SK-N-MC (cell line): ENCODE data around the gene GGTLC2.
"Not testable (repeated sequence)": the region's sequence is repeated elsewhere in the genome, so short reads cannot be mapped to it uniquely, and the experiment has no call there.

Experiments used
- DNase-seq: peaks from one replicate; pipeline ENCODE4 v3.0.0-alpha.2; 2011; ENCODE audit warnings: low read depth, low spot score
- H3K27ac ChIP-seq: fragments of 200-600 bp; sonication (generic); 2 replicates; pipeline ENCODE4 v1.5.1; 2016; ENCODE audit warnings: mixed run types
- H3K36me3 ChIP-seq: fragments of 200-600 bp; sonication (generic); 2 replicates; pipeline ENCODE4 v1.6.1; 2017; ENCODE audit warnings: antibody characterized with exemption, low read length, mixed read lengths; ENCODE audit not compliant: insufficient read depth
- H3K4me3 ChIP-seq: fragments of 200-600 bp; sonication (generic); 2 replicates; pipeline ENCODE4 v1.5.1; 2016
- H3K9ac ChIP-seq: fragments of 200-600 bp; sonication (generic); 2 replicates; pipeline ENCODE4 v1.8.0; 2017; ENCODE audit warnings: mixed run types, mixed read lengths; ENCODE audit not compliant: insufficient read length
- H3K9me3 ChIP-seq: fragments of 200-600 bp; sonication (generic); 2 replicates; pipeline ENCODE4 v1.6.1; 2017; ENCODE audit warnings: low read depth, mild to moderate bottlenecking, antibody characterized with exemption, low read length, moderate library complexity, mixed read lengths
- EZH2 ChIP-seq: fragments of 200-600 bp; sonication (generic); IDR thresholded peaks from one replicate; pipeline ENCODE4 v1.6.1; 2017; ENCODE audit warnings: antibody characterized with exemption
- FOXP2 ChIP-seq: optimal IDR thresholded peaks from 2 replicates; pipeline ENCODE3; 2011; ENCODE audit warnings: mild to moderate bottlenecking, moderate library complexity; ENCODE audit not compliant: insufficient read depth; ENCODE audit errors: extremely low read length, control extremely low read depth
- POLR2AphosphoS5 ChIP-seq: IDR thresholded peaks from 2 replicates; pipeline ENCODE4 v1.6.1; 2012; ENCODE audit warnings: mild to moderate bottlenecking, low read depth, low read length, borderline replicate concordance

GGTLC2 gene

DNA sequence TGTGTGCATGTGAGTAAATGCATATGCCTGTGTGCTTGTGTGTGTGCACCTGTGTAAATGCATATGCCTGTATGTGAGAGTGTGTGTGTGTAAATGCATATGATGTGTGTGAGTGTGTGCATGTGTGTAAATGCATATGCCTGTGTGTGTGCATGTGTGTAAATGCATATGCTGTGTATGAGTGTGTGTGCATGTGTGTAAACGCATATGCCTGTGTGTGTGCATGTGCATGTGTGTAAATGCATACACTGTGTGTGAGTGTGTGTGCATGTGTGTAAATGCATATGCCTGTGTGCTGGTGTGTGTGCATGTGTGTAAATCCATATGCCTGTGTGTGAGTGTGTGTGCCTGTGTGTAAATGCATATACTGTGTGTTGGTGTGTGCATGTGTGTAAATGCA lies 37.8 kb downstream of the GGTLC2 start:
- DNase-seq, result no peak
- TF ChIP-seq FOXP2 (no peak), EZH2 (no peak), POLR2AphosphoS5 (no peak)
- H3K9me3 ChIP-seq, result no peaks in the 10 kb centered on the region
- no peak overlapping the region for H3K4me3 ChIP-seq
- no peak overlapping the region for H3K27ac ChIP-seq
- no peaks in the 10 kb centered on the region for H3K36me3 ChIP-seq
- H3K9ac ChIP-seq, result no peak overlapping the region

GRCh38 chr22:22682807-22683667 lies 38.6 kb downstream of the GGTLC2 start:
- TF ChIP-seq FOXP2 (no peak), EZH2 (no peak), POLR2AphosphoS5 (no peak)
- H3K36me3 ChIP-seq, result no peaks in the 10 kb centered on the region
- no peaks in the 10 kb centered on the region for H3K9me3 ChIP-seq
- H3K9ac ChIP-seq, result no peak overlapping the region
- DNase-seq, result no peak
- H3K27ac ChIP-seq, result no peak overlapping the region
- no peak overlapping the region for H3K4me3 ChIP-seq

DNA sequence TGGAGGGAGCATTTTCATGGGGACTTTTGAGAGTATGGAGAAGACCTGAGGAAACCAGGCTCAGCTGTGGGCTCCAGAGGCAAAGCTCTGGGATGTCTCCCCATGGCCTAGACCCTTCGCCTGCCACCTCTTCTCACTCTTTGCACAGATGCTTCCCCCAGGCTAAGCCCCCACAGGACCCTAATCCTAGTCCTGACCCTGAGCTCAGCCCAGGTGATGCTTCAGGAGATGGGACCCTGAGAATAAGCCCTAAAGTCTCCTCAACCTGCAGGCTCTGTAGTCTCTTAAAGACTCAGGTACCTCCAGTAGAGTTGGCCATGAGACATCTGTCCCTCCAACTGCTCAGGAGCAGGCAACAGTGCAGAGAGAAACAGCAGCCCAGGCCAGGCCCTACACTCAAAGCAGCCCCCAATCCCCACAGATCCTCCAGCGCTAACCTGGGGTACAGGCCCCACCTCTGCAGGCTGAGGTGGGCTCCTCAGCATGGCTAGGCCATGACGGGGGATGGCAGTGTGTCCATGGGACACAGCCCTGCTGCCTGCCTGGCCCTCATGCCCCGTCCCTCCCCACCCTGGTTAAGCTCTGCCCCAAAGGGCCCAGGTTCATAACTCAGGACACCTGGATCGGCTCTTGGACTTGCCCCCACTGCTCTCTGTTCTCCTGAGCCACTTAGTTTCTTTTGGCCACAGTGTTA lies 39.4 kb downstream of the GGTLC2 start:
- no peak overlapping the region for H3K9ac ChIP-seq
- no peaks in the 10 kb centered on the region for H3K9me3 ChIP-seq
- no peak overlapping the region for H3K27ac ChIP-seq
- TF ChIP-seq POLR2AphosphoS5, result no peak
- no peak for TF ChIP-seq EZH2
- no peak for TF ChIP-seq FOXP2
- no peaks in the 10 kb centered on the region for H3K36me3 ChIP-seq
- H3K4me3 ChIP-seq, result no peak overlapping the region
- no peak for DNase-seq

- no peaks in the 10 kb centered on the region for H3K9me3 ChIP-seq
- H3K27ac ChIP-seq, result no peak overlapping the region
- H3K9ac ChIP-seq, result no peak overlapping the region
- no peak for TF ChIP-seq EZH2
- TF ChIP-seq POLR2AphosphoS5, result no peak
- no peak for TF ChIP-seq FOXP2
- no peak overlapping the region for H3K4me3 ChIP-seq
- no peaks in the 10 kb centered on the region for H3K36me3 ChIP-seq
- DNase-seq, result no peak
Measured at GRCh38 chr22:22684580-22685561, 40.5 kb downstream of the GGTLC2 start.

DNA sequence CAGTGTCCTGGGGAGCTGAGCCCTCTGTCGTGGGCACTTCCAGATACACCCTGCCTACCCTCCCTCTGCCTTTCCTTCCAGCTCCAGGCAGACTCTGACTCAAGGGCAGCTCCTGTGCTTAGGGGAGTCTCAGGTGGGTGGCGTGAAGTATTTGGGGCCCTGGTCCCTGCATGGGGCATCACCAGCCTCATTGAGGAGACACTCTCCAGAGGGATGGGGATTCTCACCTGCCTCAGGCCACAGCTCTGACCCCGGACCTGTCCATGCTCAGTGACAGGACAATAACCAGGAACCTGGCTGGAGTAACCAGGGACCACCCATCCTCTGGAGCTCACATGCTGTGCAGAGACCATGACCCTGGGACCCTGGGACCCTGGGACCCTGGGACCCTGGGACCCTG lies 41.2 kb downstream of the GGTLC2 start:
- no peak for DNase-seq
- Histone ChIP-seq H3K4me3 (no peak overlapping the region), H3K9me3 (no peaks in the 10 kb centered on the region), H3K9ac (no peak overlapping the region), H3K36me3 (no peaks in the 10 kb centered on the region), H3K27ac (no peak overlapping the region)
- TF ChIP-seq POLR2AphosphoS5, result no peak
- no peak for TF ChIP-seq FOXP2
- TF ChIP-seq EZH2, result no peak

- not testable (repeated sequence) for H3K36me3 ChIP-seq, H3K9ac ChIP-seq, H3K9me3 ChIP-seq, DNase-seq, H3K27ac ChIP-seq, H3K4me3 ChIP-seq
Measured at GRCh38 chr22:22686202-22687115, 42.0 kb downstream of the GGTLC2 start.

- no peak for TF ChIP-seq POLR2AphosphoS5
- no peak for TF ChIP-seq FOXP2
- no peak for TF ChIP-seq EZH2
- H3K27ac ChIP-seq, result no peak overlapping the region
- H3K4me3 ChIP-seq, result no peak overlapping the region
- no peak for DNase-seq
- H3K9me3 ChIP-seq, result no peaks in the 10 kb centered on the region
- no peak overlapping the region for H3K9ac ChIP-seq
- no peaks in the 10 kb centered on the region for H3K36me3 ChIP-seq
Measured at GRCh38 chr22:22687638-22688500, 43.5 kb downstream of the GGTLC2 start.
